ENCODE data around the gene MGAT5B. TPM values are rescaled to one million over a fixed set of nuclear protein-coding genes. Genes with fewer than 3 reads are reported as not detected.

The MGAT5B gene
- total RNA-seq, 1 donor from 2014 or later, result 1.8 TPM

DNA sequence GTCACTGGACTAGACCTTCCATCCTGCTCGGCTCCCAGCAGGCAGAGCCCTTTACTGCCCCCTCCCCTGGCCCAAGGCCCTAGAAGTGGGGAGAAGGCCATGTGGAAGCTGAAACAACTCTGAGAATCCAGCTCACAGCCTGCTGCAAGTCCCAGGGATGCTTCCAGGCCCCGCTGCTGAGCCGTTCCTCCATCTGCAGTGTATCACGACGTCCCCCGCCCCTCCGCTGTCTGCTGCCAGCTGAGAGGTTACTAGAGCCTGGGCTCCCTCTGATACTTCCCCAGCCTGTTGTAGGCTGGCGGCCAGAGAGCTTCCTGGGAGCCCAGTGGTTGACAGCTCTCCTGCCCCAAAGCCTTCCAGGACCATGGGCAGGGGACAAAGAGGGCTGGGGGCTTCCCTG lies 118.2 kb downstream of the MGAT5B start:
- no peaks in the 10 kb centered on the region for H4K20me1 ChIP-seq (ENCODE audit: low read depth)
- H3K4me1 ChIP-seq, result peaks cover 16% of the 10 kb centered on the region
- H3K4me1 Mint-ChIP-seq, result peaks cover 37% of the 10 kb centered on the region
- H3K9me3 ChIP-seq (ENCODE audit: low read depth), result no peaks in the 10 kb centered on the region
- H3K27me3 ChIP-seq, result no peaks in the 10 kb centered on the region
- H3F3A ChIP-seq (ENCODE audit: low read depth), result peaks cover 11% of the 10 kb centered on the region
- no peak overlapping the region for H3K9ac ChIP-seq
- H3K36me3 Mint-ChIP-seq, result no peaks in the 10 kb centered on the region
- no peak overlapping the region for H3K4me3 ChIP-seq
- DNase-seq (ENCODE audit: low spot score), result peak; percentile 41
- no peaks in the 10 kb centered on the region for H3K36me3 ChIP-seq
- H3K27me3 Mint-ChIP-seq (ENCODE audit: insufficient read depth, low read depth), result peaks cover 24% of the 10 kb centered on the region
- TF ChIP-seq EZH2phosphoT487 (IDR thresholded peaks at IDR 0.05), result no peak
- TF ChIP-seq, protein P1, sequence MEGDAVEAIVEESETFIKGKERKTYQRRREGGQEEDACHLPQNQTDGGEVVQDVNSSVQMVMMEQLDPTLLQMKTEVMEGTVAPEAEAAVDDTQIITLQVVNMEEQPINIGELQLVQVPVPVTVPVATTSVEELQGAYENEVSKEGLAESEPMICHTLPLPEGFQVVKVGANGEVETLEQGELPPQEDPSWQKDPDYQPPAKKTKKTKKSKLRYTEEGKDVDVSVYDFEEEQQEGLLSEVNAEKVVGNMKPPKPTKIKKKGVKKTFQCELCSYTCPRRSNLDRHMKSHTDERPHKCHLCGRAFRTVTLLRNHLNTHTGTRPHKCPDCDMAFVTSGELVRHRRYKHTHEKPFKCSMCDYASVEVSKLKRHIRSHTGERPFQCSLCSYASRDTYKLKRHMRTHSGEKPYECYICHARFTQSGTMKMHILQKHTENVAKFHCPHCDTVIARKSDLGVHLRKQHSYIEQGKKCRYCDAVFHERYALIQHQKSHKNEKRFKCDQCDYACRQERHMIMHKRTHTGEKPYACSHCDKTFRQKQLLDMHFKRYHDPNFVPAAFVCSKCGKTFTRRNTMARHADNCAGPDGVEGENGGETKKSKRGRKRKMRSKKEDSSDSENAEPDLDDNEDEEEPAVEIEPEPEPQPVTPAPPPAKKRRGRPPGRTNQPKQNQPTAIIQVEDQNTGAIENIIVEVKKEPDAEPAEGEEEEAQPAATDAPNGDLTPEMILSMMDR (IDR thresholded peaks at IDR 0.05), result no peak
- no peak for TF ChIP-seq EZH2 (IDR thresholded peaks at IDR 0.05)
- no peaks in the 10 kb centered on the region for H3K79me2 ChIP-seq (ENCODE audit: low read depth)
- H3K4me2 ChIP-seq, result no peak overlapping the region
- no peak overlapping the region for H3K27ac Mint-ChIP-seq
- no peak overlapping the region for H3K4me3 Mint-ChIP-seq
- no peak overlapping the region for H3K27ac ChIP-seq
- H2AFZ ChIP-seq (replicated peaks), result no peak overlapping the region
- H3K9me3 Mint-ChIP-seq, result no peaks in the 10 kb centered on the region

DNA sequence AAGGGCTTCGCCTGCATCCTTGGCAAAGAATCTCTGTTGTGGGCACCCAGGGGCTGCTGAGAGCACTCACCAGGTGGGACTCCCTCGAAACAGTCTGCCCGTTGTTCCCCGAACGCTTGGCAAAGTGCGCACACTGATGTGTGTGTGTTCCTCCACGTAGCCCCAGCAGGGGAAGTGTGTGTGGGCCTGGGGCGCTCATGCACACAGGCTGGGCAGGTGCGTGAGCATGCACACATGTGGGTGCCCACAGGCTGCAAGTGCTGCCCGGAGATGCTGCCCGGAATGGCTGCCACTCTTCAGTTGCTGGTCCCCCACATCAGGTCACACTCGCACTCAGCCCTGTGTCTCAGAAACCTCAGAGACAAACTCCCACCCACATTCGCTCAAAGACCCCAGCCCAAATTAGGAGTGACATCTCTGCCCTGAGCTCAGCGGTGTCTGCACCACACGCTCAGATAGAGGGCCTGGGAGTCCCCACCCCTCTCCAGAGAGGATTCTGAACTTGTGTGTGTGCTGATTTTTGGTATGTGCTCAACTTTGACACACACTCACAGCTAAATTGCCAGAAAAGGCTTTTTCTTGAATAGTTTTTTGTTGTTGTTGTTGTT lies 119.4 kb downstream of the MGAT5B start:
- no peaks in the 10 kb centered on the region for H3K36me3 Mint-ChIP-seq
- Histone ChIP-seq H3K27me3 (no peaks in the 10 kb centered on the region), H3K4me2 (no peak overlapping the region), H4K20me1 (ENCODE audit: low read depth) (no peaks in the 10 kb centered on the region), H3K79me2 (ENCODE audit: low read depth) (no peaks in the 10 kb centered on the region), H3K4me1 (peaks cover 5% of the 10 kb centered on the region), H3K9ac (no peak overlapping the region), H3F3A (ENCODE audit: low read depth) (no peaks in the 10 kb centered on the region), H3K4me3 (no peak overlapping the region), H2AFZ (replicated peaks) (no peak overlapping the region), H3K36me3 (no peaks in the 10 kb centered on the region), H3K9me3 (ENCODE audit: low read depth) (no peaks in the 10 kb centered on the region), H3K27ac (no peak overlapping the region)
- no peak for TF ChIP-seq EZH2 (IDR thresholded peaks at IDR 0.05)
- no peak for TF ChIP-seq EZH2phosphoT487 (IDR thresholded peaks at IDR 0.05)
- TF ChIP-seq, protein P1 (IDR thresholded peaks at IDR 0.05), result no peak
- DNase-seq (ENCODE audit: low spot score), result no peak
- H3K27ac Mint-ChIP-seq, result peak overlapping the region; percentile 37
- peaks cover 26% of the 10 kb centered on the region for H3K4me1 Mint-ChIP-seq
- no peak overlapping the region for H3K4me3 Mint-ChIP-seq
- H3K9me3 Mint-ChIP-seq, result no peaks in the 10 kb centered on the region
- H3K27me3 Mint-ChIP-seq (ENCODE audit: insufficient read depth, low read depth), result peaks cover 20% of the 10 kb centered on the region

DNA sequence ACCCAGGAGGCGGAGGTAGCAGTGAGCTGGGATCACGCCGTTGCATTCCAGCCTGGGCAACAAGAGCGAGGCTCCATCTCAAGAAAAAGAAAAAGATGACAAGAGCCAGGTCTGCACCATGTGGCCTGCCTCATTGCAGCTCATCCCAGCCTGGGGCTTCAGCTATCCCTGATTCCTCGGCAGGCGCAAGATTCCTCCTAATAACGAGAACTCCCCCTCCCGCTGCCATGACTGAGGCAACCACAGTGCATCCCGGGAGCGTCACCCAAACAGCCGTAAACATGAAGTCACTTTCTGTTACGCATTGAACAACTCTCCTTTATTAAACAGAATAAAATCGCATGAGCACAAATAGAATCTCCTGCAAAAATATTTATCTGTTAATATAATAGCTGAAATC lies 120.6 kb downstream of the MGAT5B start:
- H3K4me3 Mint-ChIP-seq, result no peak overlapping the region
- H3K27me3 Mint-ChIP-seq (ENCODE audit: insufficient read depth, low read depth), result peaks cover 23% of the 10 kb centered on the region

More for the DNA sequence above, 120.6 kb downstream of the MGAT5B start:
- H3K4me1 ChIP-seq, result peaks cover 16% of the 10 kb centered on the region
- peaks cover 7% of the 10 kb centered on the region for H3F3A ChIP-seq (ENCODE audit: low read depth)
- no peak overlapping the region for H3K4me3 ChIP-seq
- no peaks in the 10 kb centered on the region for H3K36me3 Mint-ChIP-seq
- no peaks in the 10 kb centered on the region for H4K20me1 ChIP-seq (ENCODE audit: low read depth)
- H3K4me2 ChIP-seq, result no peak overlapping the region
- no peak overlapping the region for H2AFZ ChIP-seq (replicated peaks)
- no peak overlapping the region for H3K27ac ChIP-seq
- DNase-seq (ENCODE audit: low spot score), result no peak
- peaks cover 24% of the 10 kb centered on the region for H3K4me1 Mint-ChIP-seq
- no peaks in the 10 kb centered on the region for H3K79me2 ChIP-seq (ENCODE audit: low read depth)
- H3K9me3 ChIP-seq (ENCODE audit: low read depth), result no peaks in the 10 kb centered on the region
- no peaks in the 10 kb centered on the region for H3K9me3 Mint-ChIP-seq
- no peaks in the 10 kb centered on the region for H3K27me3 ChIP-seq
- no peaks in the 10 kb centered on the region for H3K36me3 ChIP-seq
- H3K27ac Mint-ChIP-seq, result no peak overlapping the region
- TF ChIP-seq EZH2phosphoT487 (IDR thresholded peaks at IDR 0.05) (no peak), EZH2 (IDR thresholded peaks at IDR 0.05) (no peak)
- TF ChIP-seq, protein P1 (IDR thresholded peaks at IDR 0.05), result no peak
- H3K9ac ChIP-seq, result no peak overlapping the region
